Inferior parietal cortex (tissue), 1 donor: Measurements from ENCODE around the gene CLIC2.

ENCODE experiments used
- DNase-seq: peaks from one replicate; pipeline ENCODE4 v3.0.0-alpha.2; 2016; ENCODE audit errors: extremely low spot score

The CLIC2 gene

DNA sequence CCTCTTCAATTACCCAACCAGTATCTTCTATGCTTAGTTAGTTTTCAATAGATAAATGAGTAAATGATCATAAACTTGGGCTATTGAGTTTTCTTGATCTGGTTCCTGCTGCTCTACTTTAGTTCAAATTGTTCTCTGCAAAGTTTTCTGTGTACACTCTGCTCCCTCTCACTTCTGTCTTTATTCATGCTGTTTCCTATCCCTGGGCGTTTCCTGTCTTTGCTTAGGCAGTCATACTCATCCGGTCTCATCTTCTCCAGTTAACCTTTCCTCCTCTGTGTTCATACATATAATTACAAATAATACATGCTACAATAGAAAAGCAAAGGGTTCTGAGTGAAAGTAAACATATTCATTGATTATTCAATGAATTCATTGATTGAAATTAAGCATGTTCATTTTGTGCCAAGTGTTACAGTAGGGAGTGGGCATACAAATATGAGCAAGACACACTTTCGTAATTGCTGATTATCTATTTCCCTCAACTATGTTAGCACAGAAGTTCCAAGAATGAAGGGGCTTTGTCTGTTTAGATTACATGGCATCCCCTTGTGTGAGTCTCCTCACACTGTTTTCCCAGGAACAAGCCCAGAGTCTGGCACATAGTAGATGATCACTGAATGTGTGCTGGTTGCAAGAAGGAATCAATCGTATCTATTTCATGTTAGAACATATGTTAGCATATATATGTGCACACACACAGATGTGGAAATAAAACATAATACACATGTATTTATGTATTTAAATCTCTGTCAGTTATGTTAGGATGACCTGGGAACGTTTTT, 71.3 kb downstream of the CLIC2 start:
- peak; percentile 3 for DNase-seq

DNA sequence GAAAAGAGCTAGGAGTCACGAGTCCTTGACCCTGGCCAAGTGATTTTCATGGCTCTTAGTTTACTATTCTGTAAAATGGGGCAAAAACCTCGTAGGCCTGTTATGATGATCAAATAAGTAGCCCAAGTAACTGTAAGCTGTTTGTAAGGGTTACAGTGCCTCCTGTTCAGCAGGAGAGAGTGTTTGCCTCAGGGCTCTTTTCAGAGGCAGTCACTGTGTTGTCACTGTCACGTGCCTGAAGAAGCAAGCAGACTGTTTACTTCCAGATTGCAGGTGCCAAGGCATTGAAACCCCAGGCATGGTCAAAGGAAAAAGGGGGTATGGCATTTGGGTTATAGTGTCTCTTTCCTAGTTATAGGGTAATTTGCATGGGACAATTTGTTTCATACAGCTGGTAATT, 74.7 kb downstream of the CLIC2 start:
- DNase-seq = no peak

DNA sequence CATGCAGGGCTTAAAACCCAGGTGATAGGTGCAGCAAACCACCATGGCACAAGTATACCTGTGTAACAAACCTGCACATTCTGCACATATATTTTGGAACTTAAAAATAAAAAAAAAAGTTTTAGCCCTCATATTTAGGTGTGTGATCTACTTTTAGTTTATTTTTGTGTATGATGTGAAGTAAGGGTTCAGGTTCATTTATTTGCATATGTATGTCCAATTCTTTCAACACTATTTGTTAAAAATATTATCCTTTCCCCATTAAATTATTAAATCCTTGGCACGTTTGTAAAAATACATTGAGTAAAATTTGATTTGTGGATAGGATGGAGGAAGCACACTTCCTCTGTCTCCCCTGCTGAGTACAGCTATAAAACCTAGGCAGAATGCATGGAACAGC, 83.0 kb downstream of the CLIC2 start:
- DNase-seq = no peak

DNA sequence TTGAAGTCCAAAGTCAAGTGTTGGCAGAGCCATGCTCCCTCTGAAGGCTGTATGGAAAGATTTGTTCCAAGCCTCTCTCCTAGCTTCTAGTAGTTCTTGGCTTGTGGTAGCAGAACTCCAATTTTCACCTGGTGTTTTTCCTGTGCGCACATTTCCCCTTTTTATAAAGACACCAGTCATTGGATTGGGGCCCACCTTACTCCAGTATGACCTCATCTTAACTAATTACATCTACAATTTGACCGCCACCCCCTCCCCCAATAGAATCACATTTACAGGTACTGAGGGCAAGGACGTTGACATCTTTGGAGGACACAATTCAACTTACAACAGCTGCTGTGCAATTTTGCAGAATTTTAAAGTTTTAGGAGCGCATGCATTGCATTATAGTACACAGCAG, 86.9 kb downstream of the CLIC2 start:
- DNase-seq = no peak

DNA sequence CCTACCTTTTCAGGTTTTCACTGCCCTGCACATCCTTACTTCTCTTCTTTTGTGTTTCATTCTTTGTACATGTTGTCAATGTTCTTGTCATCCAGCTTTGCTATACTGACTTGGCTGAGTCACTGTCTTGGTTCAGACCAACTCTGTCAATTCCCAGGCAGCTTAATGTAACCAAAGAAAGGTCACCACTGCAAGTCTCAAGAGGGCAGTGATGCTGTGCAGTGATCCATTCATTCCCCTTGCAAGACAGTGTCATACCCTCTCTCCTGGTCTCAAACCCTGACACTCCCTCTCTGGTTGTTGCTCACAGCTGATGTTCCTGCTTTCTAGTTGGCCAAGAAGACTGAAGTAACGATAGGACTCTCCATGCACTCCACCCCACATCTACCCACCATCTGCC, 87.7 kb downstream of the CLIC2 start:
- no peak for DNase-seq

DNA sequence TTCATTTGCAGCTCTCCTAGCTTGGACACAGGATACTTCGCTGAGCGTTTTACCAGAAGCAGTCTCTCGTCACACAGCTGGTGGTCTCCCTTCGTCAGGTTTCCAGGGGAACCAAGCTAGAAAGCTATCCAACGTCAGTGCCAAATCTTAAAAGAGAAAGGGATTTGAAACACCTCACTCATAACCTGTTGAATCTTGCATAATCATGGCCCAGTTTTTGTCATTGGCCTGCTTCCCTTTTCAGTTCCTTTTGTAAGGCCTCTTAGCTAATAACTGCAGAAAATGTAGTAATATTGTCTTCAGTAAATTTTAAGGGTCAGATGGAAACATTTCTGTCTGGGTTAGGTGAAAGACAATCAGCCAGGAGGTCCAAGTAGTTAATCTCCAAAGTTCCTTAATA, 92.1 kb downstream of the CLIC2 start:
- no peak for DNase-seq

DNA sequence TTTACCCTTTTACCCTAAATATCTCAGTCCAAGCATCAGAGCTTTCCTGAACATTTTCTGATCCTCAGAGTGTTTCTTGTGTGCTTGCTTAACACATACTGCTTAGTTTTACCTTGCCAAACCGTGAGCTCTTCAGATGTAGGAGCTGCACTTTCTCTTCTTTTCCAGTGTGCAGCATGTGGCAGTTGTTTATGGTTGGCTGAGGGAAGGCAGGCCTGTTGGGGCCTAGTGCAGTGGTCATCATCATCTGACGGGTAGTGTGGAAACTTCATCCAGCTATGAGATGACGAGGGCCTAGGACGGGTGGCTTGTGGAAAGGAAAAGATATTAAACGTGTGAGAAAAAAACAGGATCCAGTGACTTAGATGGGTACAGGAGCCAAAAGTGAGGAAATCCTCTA, 96.7 kb downstream of the CLIC2 start:
- no peak for DNase-seq

DNA sequence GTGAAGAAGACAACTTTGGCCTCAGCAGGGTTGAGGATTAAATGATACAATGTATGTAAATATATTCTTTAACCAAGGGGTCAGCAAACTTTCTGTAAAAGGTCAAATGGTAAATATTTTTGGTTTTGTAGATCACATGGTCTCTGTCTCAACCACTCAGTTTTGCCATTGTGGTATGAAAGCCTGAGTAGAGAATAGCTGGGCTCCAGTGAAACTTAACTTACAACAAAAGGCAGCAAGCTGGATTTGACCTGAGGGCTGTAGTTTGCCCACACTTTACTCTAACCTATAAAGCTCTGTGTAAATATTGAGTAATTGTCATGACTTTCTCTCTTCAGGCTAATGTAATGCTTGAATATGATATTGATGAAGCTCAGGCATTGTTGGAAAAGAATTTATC, 98.5 kb downstream of the CLIC2 start:
- DNase-seq = no peak

DNA sequence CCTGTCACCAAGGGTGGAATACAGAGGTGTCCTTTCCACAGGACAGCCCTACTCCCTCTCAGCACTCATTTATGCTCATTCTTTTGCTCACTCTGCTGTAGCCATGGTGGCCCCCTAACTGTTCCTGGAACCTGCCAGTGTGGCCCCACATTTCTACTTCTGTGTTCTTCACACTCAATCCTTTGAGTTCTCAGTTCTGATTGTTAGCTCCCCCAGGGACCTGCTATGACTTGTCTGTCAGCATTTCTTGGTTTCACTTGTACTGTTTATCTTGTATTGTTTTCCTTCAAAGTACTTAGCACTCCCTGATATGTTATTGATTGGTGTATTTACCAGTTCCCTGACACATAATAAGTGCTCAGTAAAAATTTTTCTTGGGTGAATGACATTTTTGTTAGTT, 103.3 kb downstream of the CLIC2 start:
- no peak for DNase-seq
